ENCODE measurements around the gene C2CD2L. TPM values are rescaled to one million over a fixed set of nuclear protein-coding genes. Genes with fewer than 3 reads are reported as not detected.
A peak's percentile ranks its signal among the peaks of the same experiment; 100 is the strongest.

The C2CD2L gene
- total and polyA plus RNA-seq, 2 of the 13 experiments (the other 11 are each of a cell fraction or from before 2014, with no cell fraction given): 3.7 to 5.5 TPM

GRCh38 chr11:119067371-119068222, 39.5 kb upstream of the C2CD2L start, which contains the start of gene VPS11 (continued):
- TF ChIP-seq FOSL2 (CRISPR knock-in tag; IDR thresholded peaks at IDR 0.05) (peak; percentile 58), MXD1 (CRISPR knock-in tag; IDR thresholded peaks at IDR 0.05) (0 out of 2 replicates have a peak, but pooled peaks have one; percentile 80), ZNF460 (CRISPR knock-in tag; IDR thresholded peaks at IDR 0.05; ENCODE audit: borderline replicate concordance) (no peak), ZNF75D (CRISPR knock-in tag; IDR thresholded peaks at IDR 0.05; ENCODE audit: borderline replicate concordance) (no peak), ZFP90 (CRISPR knock-in tag; IDR thresholded peaks at IDR 0.05; ENCODE audit: borderline replicate concordance) (no peak), ATF1 (CRISPR knock-in tag; IDR thresholded peaks at IDR 0.05) (peak; percentile 49), ISX (CRISPR knock-in tag; conservative IDR thresholded peaks at IDR 0.05) (no peak), ZNF18 (CRISPR knock-in tag; IDR thresholded peaks at IDR 0.05; ENCODE audit: insufficient replicate concordance) (no peak), ZNF781 (CRISPR knock-in tag; IDR thresholded peaks at IDR 0.05; ENCODE audit: borderline replicate concordance, not compliant biosample characterization) (no peak), CBFB (CRISPR knock-in tag; IDR thresholded peaks at IDR 0.05) (peak; percentile 82; the same call in 1 of the 2 replicates), RFX5 (IDR thresholded peaks at IDR 0.05; ENCODE audit: low read depth, low read length) (no peak), RFXANK (CRISPR knock-in tag; IDR thresholded peaks at IDR 0.05) (no peak), EP300 (IDR thresholded peaks at IDR 0.05; ENCODE audit: low read depth in 2 of 2, low read length in 2 of 2) (peak in 1 of 2 experiments; percentile 20; a peak in 1 of 4 replicates), EP300 (CRISPR knock-in tag; IDR thresholded peaks at IDR 0.05; ENCODE audit: borderline replicate concordance) (no peak), MATR3 (CRISPR knock-in tag; IDR thresholded peaks at IDR 0.05) (no peak), KDM5A (IDR thresholded peaks at IDR 0.05; ENCODE audit: borderline replicate concordance, low read length) (peak; percentile 98)
- TF ChIP-seq, protein P1, sequence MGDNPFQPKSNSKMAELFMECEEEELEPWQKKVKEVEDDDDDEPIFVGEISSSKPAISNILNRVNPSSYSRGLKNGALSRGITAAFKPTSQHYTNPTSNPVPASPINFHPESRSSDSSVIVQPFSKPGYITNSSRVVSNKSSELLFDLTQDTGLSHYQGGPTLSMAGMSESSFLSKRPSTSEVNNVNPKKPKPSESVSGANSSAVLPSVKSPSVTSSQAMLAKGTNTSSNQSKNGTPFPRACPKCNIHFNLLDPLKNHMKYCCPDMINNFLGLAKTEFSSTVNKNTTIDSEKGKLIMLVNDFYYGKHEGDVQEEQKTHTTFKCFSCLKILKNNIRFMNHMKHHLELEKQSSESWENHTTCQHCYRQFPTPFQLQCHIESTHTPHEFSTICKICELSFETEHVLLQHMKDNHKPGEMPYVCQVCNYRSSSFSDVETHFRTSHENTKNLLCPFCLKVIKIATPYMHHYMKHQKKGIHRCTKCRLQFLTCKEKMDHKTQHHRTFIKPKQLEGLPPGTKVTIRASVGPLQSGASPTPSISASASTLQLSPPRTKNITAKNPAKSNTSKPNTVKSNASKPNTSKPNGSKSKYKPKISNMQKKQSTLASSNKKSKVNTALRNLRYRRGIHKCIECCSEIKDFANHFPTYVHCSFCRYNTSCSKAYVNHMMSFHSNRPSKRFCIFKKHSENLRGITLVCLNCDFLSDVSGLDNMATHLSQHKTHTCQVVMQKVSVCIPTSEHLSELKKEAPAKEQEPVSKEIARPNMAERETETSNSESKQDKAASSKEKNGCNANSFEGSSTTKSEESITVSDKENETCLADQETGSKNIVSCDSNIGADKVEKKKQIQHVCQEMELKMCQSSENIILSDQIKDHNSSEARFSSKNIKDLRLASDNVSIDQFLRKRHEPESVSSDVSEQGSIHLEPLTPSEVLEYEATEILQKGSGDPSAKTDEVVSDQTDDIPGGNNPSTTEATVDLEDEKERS (CRISPR knock-in tag; IDR thresholded peaks at IDR 0.05): no peak
- TF ChIP-seq, protein P2, sequence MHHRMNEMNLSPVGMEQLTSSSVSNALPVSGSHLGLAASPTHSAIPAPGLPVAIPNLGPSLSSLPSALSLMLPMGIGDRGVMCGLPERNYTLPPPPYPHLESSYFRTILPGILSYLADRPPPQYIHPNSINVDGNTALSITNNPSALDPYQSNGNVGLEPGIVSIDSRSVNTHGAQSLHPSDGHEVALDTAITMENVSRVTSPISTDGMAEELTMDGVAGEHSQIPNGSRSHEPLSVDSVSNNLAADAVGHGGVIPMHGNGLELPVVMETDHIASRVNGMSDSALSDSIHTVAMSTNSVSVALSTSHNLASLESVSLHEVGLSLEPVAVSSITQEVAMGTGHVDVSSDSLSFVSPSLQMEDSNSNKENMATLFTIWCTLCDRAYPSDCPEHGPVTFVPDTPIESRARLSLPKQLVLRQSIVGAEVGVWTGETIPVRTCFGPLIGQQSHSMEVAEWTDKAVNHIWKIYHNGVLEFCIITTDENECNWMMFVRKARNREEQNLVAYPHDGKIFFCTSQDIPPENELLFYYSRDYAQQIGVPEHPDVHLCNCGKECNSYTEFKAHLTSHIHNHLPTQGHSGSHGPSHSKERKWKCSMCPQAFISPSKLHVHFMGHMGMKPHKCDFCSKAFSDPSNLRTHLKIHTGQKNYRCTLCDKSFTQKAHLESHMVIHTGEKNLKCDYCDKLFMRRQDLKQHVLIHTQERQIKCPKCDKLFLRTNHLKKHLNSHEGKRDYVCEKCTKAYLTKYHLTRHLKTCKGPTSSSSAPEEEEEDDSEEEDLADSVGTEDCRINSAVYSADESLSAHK (CRISPR knock-in tag; IDR thresholded peaks at IDR 0.05; ENCODE audit: borderline replicate concordance): no peak
- TF ChIP-seq, protein P3, sequence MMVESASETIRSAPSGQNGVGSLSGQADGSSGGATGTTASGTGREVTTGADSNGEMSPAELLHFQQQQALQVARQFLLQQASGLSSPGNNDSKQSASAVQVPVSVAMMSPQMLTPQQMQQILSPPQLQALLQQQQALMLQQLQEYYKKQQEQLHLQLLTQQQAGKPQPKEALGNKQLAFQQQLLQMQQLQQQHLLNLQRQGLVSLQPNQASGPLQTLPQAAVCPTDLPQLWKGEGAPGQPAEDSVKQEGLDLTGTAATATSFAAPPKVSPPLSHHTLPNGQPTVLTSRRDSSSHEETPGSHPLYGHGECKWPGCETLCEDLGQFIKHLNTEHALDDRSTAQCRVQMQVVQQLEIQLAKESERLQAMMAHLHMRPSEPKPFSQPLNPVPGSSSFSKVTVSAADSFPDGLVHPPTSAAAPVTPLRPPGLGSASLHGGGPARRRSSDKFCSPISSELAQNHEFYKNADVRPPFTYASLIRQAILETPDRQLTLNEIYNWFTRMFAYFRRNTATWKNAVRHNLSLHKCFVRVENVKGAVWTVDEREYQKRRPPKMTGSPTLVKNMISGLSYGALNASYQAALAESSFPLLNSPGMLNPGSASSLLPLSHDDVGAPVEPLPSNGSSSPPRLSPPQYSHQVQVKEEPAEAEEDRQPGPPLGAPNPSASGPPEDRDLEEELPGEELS (CRISPR knock-in tag; IDR thresholded peaks at IDR 0.05): 0 out of 2 replicates have a peak, but pooled peaks have one; percentile 14

Data from HepG2 (cell line).